Effector memory CD4-positive, alpha-beta T cell (primary cell): ENCODE results near the gene TXNDC2.
"Not testable (repeated sequence)": the region's sequence is repeated elsewhere in the genome, so short reads cannot be mapped to it uniquely, and the experiment has no call there.

Experiments
- DNase-seq, 3 donors: peaks; one replicate each; pipeline ENCODE4 v3.0.0-alpha.2; 2020
- H3K27ac ChIP-seq: 2 replicates; pipeline ENCODE4 v1.7.0; 2013; ENCODE audit warnings: mild to moderate bottlenecking, low read length, moderate library complexity; ENCODE audit not compliant: insufficient read depth, poor library complexity, severe bottlenecking
- H3K27me3 ChIP-seq: replicated peaks from 2 replicates; pipeline ENCODE4 v1.7.0; 2013; ENCODE audit warnings: mild to moderate bottlenecking, low read length; ENCODE audit not compliant: insufficient read depth, control insufficient read depth, poor library complexity, severe bottlenecking
- H3K36me3 ChIP-seq: 2 replicates; pipeline ENCODE4 v1.7.0; 2013; ENCODE audit warnings: mild to moderate bottlenecking, low read length, moderate library complexity; ENCODE audit not compliant: control insufficient read depth, insufficient read depth
- H3K4me1 ChIP-seq: 2 replicates; pipeline ENCODE4 v1.7.0; 2013; ENCODE audit warnings: low read length, mild to moderate bottlenecking; ENCODE audit not compliant: control insufficient read depth, insufficient read depth, poor library complexity, severe bottlenecking
- H3K4me3 ChIP-seq: 2 replicates; pipeline ENCODE4 v1.7.0; 2013; ENCODE audit warnings: low read length, low read depth, mild to moderate bottlenecking; ENCODE audit not compliant: insufficient read depth, poor library complexity, severe bottlenecking
- H3K9me3 ChIP-seq: 2 replicates; pipeline ENCODE4 v1.7.0; 2013; ENCODE audit warnings: mild to moderate bottlenecking, low read length, moderate library complexity; ENCODE audit not compliant: control insufficient read depth

TXNDC2 gene

GRCh38 chr18:9910071-9910470 is 24.3 kb downstream of the TXNDC2 start:
- DNase-seq = no peak
- Histone ChIP-seq H3K36me3 (no peaks in the 10 kb centered on the region), H3K4me1 (no peaks in the 10 kb centered on the region), H3K27ac (no peak overlapping the region), H3K27me3 (no peaks in the 10 kb centered on the region), H3K9me3 (no peaks in the 10 kb centered on the region), H3K4me3 (no peak overlapping the region)

DNA sequence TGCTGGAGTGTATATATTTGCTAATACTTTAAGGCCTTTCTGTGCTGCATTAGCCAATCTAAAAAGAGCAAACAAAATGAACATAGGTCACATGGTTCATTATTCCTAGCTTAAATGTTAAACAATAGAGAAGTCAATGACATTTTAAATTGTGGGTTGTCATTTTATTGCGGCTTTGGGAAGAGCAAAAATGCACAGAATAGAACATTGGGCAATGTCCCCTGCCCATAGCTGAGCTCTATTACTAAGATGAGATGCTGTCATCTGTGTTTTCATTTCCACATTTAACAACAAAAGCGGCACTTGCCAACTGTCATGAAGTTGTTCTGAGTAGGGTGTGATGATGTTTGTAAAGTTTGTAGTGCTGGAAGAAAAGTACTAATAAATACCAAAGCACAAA is 24.9 kb downstream of the TXNDC2 start:
- Histone ChIP-seq H3K27me3 (no peaks in the 10 kb centered on the region), H3K27ac (no peak overlapping the region), H3K36me3 (no peaks in the 10 kb centered on the region), H3K9me3 (no peaks in the 10 kb centered on the region), H3K4me3 (no peak overlapping the region), H3K4me1 (peaks cover 2% of the 10 kb centered on the region)
- DNase-seq = no peak

- Histone ChIP-seq H3K27ac (no peak overlapping the region), H3K9me3 (no peaks in the 10 kb centered on the region), H3K4me3 (no peak overlapping the region), H3K36me3 (no peaks in the 10 kb centered on the region), H3K27me3 (no peaks in the 10 kb centered on the region), H3K4me1 (peaks cover 7% of the 10 kb centered on the region)
- no peak for DNase-seq
These were observed 25.5 kb downstream of the TXNDC2 start for GRCh38 chr18:9911226-9911625.

DNA sequence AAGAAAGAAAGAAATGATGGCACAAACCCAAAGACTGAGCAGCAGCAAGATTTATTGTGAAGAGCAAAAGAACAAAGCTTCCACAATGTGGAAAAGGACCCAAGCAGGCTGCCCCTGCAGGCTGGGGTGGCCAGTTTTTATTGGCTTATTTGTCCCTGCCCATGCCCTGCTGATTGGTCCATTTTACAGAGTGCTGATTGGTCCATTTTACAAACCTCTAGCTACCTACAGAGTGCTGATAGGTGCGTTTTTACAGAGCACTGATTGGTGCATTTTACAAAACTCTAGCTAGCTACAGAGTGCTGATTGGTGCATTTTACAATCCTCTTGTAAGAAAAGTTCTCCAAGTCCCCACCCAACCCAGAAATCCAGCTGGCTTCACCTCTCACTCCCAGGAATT is 26.5 kb downstream of the TXNDC2 start:
- not testable (repeated sequence) for H3K36me3 ChIP-seq, H3K27me3 ChIP-seq, DNase-seq, H3K27ac ChIP-seq, H3K4me1 ChIP-seq, H3K9me3 ChIP-seq, H3K4me3 ChIP-seq

- Histone ChIP-seq H3K4me3 (peak overlapping the region; percentile 89), H3K9me3 (no peaks in the 10 kb centered on the region), H3K27ac (peak overlapping the region; percentile 96), H3K27me3 (no peaks in the 10 kb centered on the region), H3K36me3 (no peaks in the 10 kb centered on the region), H3K4me1 (peaks cover 15% of the 10 kb centered on the region)
- DNase-seq = no peak
These were observed 27.4 kb downstream of the TXNDC2 start for GRCh38 chr18:9913151-9913525.

- no peaks in the 10 kb centered on the region for H3K36me3 ChIP-seq
- H3K27ac ChIP-seq = peak within 1 kb of the TSS; percentile 96
- DNase-seq = peak; percentile 79 to 89 (median 86)
These were observed 28.0 kb downstream of the TXNDC2 start, which contains the start of gene VAPA for GRCh38 chr18:9913526-9914333. TSS of gene VAPA (plus strand) at chr18:9914016. CDS start at chr18:9914257, 241 bp downstream.

DNA sequence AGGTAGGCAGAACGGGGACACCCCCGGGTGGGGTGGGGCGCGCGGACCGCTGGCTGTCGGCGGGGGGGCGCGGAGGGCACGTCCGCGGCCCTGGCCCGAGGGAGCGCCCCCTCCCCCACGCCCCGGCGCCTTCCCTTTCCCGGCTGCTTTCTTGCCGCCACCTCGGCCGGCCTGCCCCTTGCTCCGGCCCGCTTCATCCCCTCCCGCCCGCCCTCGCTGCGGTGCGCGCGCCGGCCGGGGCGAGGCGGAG is 28.5 kb downstream of the TXNDC2 start:
- H3K9me3 ChIP-seq = no peaks in the 10 kb centered on the region
- H3K27ac ChIP-seq = peak overlapping the region; percentile 96
- H3K4me1 ChIP-seq = peaks cover 19% of the 10 kb centered on the region
- no peaks in the 10 kb centered on the region for H3K27me3 ChIP-seq
- DNase-seq = no peak
- peak overlapping the region; percentile 89 for H3K4me3 ChIP-seq
- H3K36me3 ChIP-seq = no peaks in the 10 kb centered on the region

More at GRCh38 chr18:9913526-9914333, 28.0 kb downstream of the TXNDC2 start, which contains the start of gene VAPA:
- Histone ChIP-seq H3K9me3 (no peaks in the 10 kb centered on the region), H3K4me3 (peak within 1 kb of the TSS; percentile 89), H3K27me3 (no peaks in the 10 kb centered on the region), H3K4me1 (peaks cover 15% of the 10 kb centered on the region)

DNA sequence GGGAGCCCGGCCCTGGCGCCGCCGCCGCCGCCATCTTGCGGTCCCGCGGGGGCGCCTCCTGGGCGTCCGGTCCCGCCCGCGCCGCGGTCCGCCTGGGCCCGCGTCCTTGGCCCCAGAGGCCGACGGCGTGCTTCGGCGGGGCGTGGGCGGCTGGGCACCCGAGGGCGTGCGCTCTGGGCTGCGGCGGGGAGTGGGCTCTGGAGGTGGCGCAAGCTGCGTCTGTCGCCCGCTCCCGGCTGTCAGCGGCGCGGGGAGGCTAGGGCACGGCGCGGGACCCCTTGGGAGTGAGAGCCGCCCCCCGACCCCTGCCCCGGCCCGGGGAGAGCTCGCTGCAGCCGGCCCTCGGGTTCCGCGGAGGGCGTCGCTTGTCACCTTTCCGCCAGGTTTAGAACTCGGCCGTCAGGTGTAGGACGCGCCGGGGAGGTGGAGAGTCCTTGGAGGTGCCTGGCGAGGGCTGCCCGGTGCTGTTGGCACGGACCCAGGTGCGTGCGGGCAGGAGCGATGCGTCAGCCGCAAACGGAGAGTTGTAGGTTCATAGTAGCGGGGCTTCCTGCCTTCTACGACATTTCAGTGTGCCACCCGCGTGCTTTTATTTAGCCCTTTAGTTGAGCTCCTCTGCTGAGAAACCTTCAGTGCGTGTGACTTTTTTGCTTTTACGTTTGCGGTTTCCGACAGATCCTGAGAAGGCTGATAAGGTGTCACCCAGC is 29.0 kb downstream of the TXNDC2 start:
- H3K4me3 ChIP-seq = peak overlapping the region; percentile 88
- DNase-seq = peak; percentile 69 to 74 (median 72)
- peaks cover 20% of the 10 kb centered on the region for H3K4me1 ChIP-seq
- no peaks in the 10 kb centered on the region for H3K27me3 ChIP-seq
- no peaks in the 10 kb centered on the region for H3K9me3 ChIP-seq
- H3K36me3 ChIP-seq = no peaks in the 10 kb centered on the region
- H3K27ac ChIP-seq = peak overlapping the region; percentile 96

DNA sequence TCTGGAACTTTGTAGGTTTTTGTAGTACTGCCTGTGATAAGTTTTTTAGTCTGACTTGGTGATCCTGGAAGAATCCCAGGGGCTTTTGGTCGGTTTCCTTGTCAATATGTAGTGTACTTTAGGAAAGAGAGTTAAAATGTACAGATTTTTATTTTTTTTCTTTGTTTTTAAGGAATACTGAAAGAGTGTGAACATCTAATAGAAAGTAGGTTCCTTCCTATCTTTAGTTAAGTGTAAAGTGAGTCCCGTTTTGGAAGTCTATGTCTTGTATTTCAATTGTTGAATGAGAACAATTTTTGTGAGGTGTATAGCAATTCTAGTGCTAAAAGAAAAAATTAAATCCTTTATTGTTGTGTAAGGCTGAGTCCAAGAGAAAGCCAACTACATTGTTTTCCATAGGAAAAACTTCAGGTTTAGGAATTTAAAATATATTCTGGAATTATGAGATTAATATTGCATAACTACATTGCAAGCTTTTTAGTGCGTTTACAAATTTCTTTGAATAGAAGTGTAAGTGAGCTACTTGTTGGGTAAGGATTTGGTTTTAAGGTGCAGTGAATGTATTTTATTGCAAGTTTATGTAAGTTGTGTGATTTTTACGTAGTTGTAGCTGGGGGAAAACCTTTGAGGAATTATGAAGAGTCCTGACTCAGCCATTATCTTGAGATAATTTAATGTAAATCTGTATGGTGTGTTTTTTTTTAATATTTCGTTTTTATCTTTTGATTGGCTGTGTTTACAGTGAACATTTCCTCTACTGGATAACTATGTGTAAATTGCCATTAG is 29.7 kb downstream of the TXNDC2 start:
- no peaks in the 10 kb centered on the region for H3K27me3 ChIP-seq
- no peaks in the 10 kb centered on the region for H3K36me3 ChIP-seq
- no peaks in the 10 kb centered on the region for H3K9me3 ChIP-seq
- DNase-seq = no peak
- peak overlapping the region; percentile 88 for H3K4me3 ChIP-seq
- H3K4me1 ChIP-seq = peaks cover 20% of the 10 kb centered on the region
- H3K27ac ChIP-seq = peak overlapping the region; percentile 96
